RPMI7951 (cell line): Measurements from ENCODE around the gene CAPN12. TPM values are rescaled to one million over a fixed set of nuclear protein-coding genes. Genes with fewer than 3 reads are reported as not detected.

Experiments
- DNase-seq: peaks from one replicate; pipeline ENCODE4 v3.0.0-alpha.2; 2012; ENCODE audit warnings: low read depth
- total RNA-seq: library from RNA; depleted of rRNA; stranded (reverse); fragments of >200 nt; shearing (Covaris generic); gene quantifications from 2 replicates; pipeline ENCODE4 v1.2.3, GENCODE V29; 2014; rRNA removed

Gene CAPN12
- total RNA-seq, 1 experiment from 2014 or later, result not detected

GRCh38 chr19:38682195-38682867 lies 61.9 kb downstream of the CAPN12 start:
- DNase-seq, result no peak

Other genes with a start within 250 kb of the CAPN12 start
- 0.39 TPM in 1 of 2 replicates, not detected in the other for gene MAP4K1, start 126.5 kb downstream of the CAPN12 start, total RNA-seq
- 689 and 728 TPM in 2 replicates for gene EIF3K, start 125.3 kb downstream of the CAPN12 start, total RNA-seq
- 306 and 358 TPM in 2 replicates for gene ACTN4, start 96.8 kb downstream of the CAPN12 start, total RNA-seq
- not detected in 2 replicates for gene LGALS7, start 29.0 kb upstream of the CAPN12 start, total RNA-seq
- not detected in 2 replicates for gene LGALS7B, start 44.7 kb upstream of the CAPN12 start, total RNA-seq
- gene LGALS4, start 68.5 kb upstream of the CAPN12 start, total RNA-seq, result not detected in 2 replicates
- gene ECH1, start 87.3 kb upstream of the CAPN12 start, total RNA-seq, result 34.5 and 40.8 TPM in 2 replicates
- gene HNRNPL, start 105.5 kb upstream of the CAPN12 start, total RNA-seq, result 229 and 286 TPM in 2 replicates
- gene RINL, start 133.8 kb upstream of the CAPN12 start, total RNA-seq, result 4.6 and 5.1 TPM in 2 replicates
- gene SIRT2, start 155.1 kb upstream of the CAPN12 start, total RNA-seq, result 102 and 104 TPM in 2 replicates
- gene NFKBIB, start 155.5 kb upstream of the CAPN12 start, total RNA-seq, result 21.0 and 25.1 TPM in 2 replicates
- gene CCER2, start 167.7 kb upstream of the CAPN12 start, total RNA-seq, result not detected in 2 replicates
- 11.5 and 17.3 TPM in 2 replicates for gene SARS2, start 186.3 kb upstream of the CAPN12 start, total RNA-seq
- 56.4 and 61.2 TPM in 2 replicates for gene MRPS12, start 186.5 kb upstream of the CAPN12 start, total RNA-seq
- 12.5 and 22.1 TPM in 2 replicates for gene FBXO17, start 231.3 kb upstream of the CAPN12 start, total RNA-seq